GM12878 (cell line): ENCODE data around the gene TNNT1. TPM values are rescaled to one million over a fixed set of nuclear protein-coding genes. Genes with fewer than 3 reads are reported as not detected.

Source experiments
- ATAC-seq: fragments of 200-7000 bp; cut with Tn5 transposase; 3 replicates; pipeline ENCODE4 v1.9.1; 2020; ENCODE audit warnings: mild to moderate bottlenecking, moderate library complexity
- BruUV-seq: library from RNA; stranded (reverse); fragments of 400-500 nt; replicated peaks from 2 replicates; lab custom pipeline; 2021; lab: Mats Ljungman, UMichigan
- CTCF ChIA-PET: fragments of 300-600 bp; sonication (Branson Sonifier 250); formaldehyde crosslinking; extraction: SDS; loops from one replicate; lab custom pipeline; 2021; ENCODE audit warnings: inconsistent platforms; lab: Yijun Ruan, JAX
- POLR2A ChIA-PET: fragments of 350-600 bp; formaldehyde crosslinking; extraction: SDS; loops from one replicate; lab custom pipeline; 2021; ENCODE audit warnings: inconsistent platforms; lab: Charles Lee
- RAD21 ChIA-PET: fragments of 300-600 bp; sonication (Branson Sonifier 250); formaldehyde crosslinking; loops from one replicate; lab custom pipeline; 2023; ENCODE audit warnings: antibody characterized with exemption; ENCODE audit not compliant: unreplicated experiment; lab: Charles Lee
- SMC1A ChIA-PET: fragments of 300-600 bp; sonication (Branson Sonifier 250); formaldehyde crosslinking; loops from one replicate; lab custom pipeline; 2023; ENCODE audit not compliant: unreplicated experiment, uncharacterized antibody; lab: Charles Lee
- DNase-seq: peaks from one replicate; pipeline ENCODE4 v3.0.0-alpha.2; 2011; ENCODE audit warnings: low read depth, low spot score
- FAIRE-seq: peaks from 3 replicates; lab custom pipeline; 2011; peaks lifted over from hg19 to GRCh38; lab: Jason Lieb, UNC
- H2AFZ ChIP-seq: 2 replicates; pipeline ENCODE4 v1.6.0; 2011; ENCODE audit warnings: low read depth, low read length, control low read depth; ENCODE audit not compliant: control insufficient read depth
- H3K27ac ChIP-seq: 2 replicates; pipeline ENCODE4 v1.5.1; 2011; ENCODE audit warnings: control low read depth; ENCODE audit not compliant: control insufficient read depth, insufficient read depth
- H3K27me3 ChIP-seq, 2 experiments: replicated peaks in 1 of 2; 2 replicates each; pipeline versions ENCODE4 v1.6.0 to v1.6.1; 2011; ENCODE audit warnings: low read length in 1 of 2; ENCODE audit not compliant: control insufficient read depth in 2 of 2, insufficient read depth in 2 of 2
- H3K36me3 ChIP-seq, 2 experiments: 2 replicates each; pipeline ENCODE4 v1.5.1; 2011; ENCODE audit warnings: low read length in 1 of 2; ENCODE audit not compliant: control insufficient read depth in 2 of 2, insufficient read depth in 2 of 2
- H3K4me1 ChIP-seq: 2 replicates; pipeline ENCODE4 v1.6.1; 2011; ENCODE audit warnings: mild to moderate bottlenecking, low read length, moderate library complexity, mixed read lengths; ENCODE audit not compliant: control insufficient read depth, insufficient read depth
- H3K4me2 ChIP-seq: 2 replicates; pipeline ENCODE4 v1.6.0; 2011; ENCODE audit warnings: control low read depth; ENCODE audit not compliant: control insufficient read depth, insufficient read depth
- H3K4me3 ChIP-seq: fragments of 200-600 bp; sonication (generic); 2 replicates; pipeline ENCODE4 v1.5.1; 2016
- H3K79me2 ChIP-seq: 2 replicates; pipeline ENCODE4 v1.6.0; 2011; ENCODE audit warnings: low read length; ENCODE audit not compliant: control insufficient read depth, insufficient read depth
- H3K9ac ChIP-seq: 2 replicates; pipeline ENCODE4 v1.8.0; 2011; ENCODE audit warnings: low read length, control low read depth, mixed read lengths; ENCODE audit not compliant: control insufficient read depth, insufficient read depth
- H3K9me3 ChIP-seq: replicated peaks from 3 replicates; pipeline ENCODE4 v1.5.1; 2011; ENCODE audit warnings: mild to moderate bottlenecking, low read length; ENCODE audit not compliant: control insufficient read depth, insufficient read depth
- H4K20me1 ChIP-seq: 2 replicates; pipeline ENCODE4 v1.6.0; 2011; ENCODE audit not compliant: control insufficient read depth, insufficient read depth
- CHD1 ChIP-seq: IDR thresholded peaks from 2 replicates; pipeline ENCODE4 v1.6.1; 2012; ENCODE audit warnings: low read depth, low read length, improper control_type of control experiment
- CREB1 ChIP-seq: IDR thresholded peaks from 2 replicates; pipeline ENCODE4 v1.6.1; 2012; ENCODE audit warnings: low read depth, mild to moderate bottlenecking, inconsistent platforms
- MTA3 ChIP-seq: IDR thresholded peaks from 2 replicates; pipeline ENCODE4 v1.6.1; 2012; ENCODE audit warnings: low read length, inconsistent platforms, borderline replicate concordance
- SIX5 ChIP-seq: IDR thresholded peaks from 2 replicates; pipeline ENCODE4 v1.6.1; 2011; ENCODE audit warnings: mild to moderate bottlenecking, low read depth, low read length, moderate library complexity; ENCODE audit not compliant: severe bottlenecking
- ZBTB11 ChIP-seq: fragments of 450-650 bp; formaldehyde crosslinking; IDR thresholded peaks from 2 replicates; pipeline ENCODE4 v1.5.0; 2022; ENCODE audit warnings: mild to moderate bottlenecking, missing genetic modification characterization
- WGBS: methylation state at CpG from one replicate; pipeline ENCODE4 v1.1.6; 2016; ENCODE audit warnings: low lambda C conversion rate; ENCODE audit not compliant: insufficient replicate concordance, insufficient coverage; ENCODE audit errors: missing lambda C conversion rate; 5-methylcytosine and 5-hydroxymethylcytosine counted together
- in situ Hi-C: fragments of 300-500 bp; cut with MboI; formaldehyde crosslinking; loops from 9 replicates; pipeline ENCODE4 v1.14.3; 2018; ENCODE audit warnings: mixed read lengths
- intact Hi-C: fragments of 100-400 bp; cut with micrococcal nuclease; formaldehyde crosslinking; loops from one replicate; pipeline ENCODE4 v1.14.2; 2022; ENCODE audit not compliant: unreplicated experiment
- polyA plus RNA-seq, 11 experiments: library from polyadenylated mRNA; depleted of rRNA in 4 of 11; unstranded in 6 of 11; stranded (reverse) in 5 of 11; fragments of >200 nt; fragmentation: Nextera tagmentation in 4 of 11; fragmentation: Illumina TruSeq in 1 of 11; extraction: Ambion mirVana in 4 of 11; extraction: Trizol in 1 of 11; gene quantifications; 1 replicate in 1 of 11; 2 replicates in 10 of 11; pipeline versions ENCODE4 v1.2.1 to v1.2.3, GENCODE V29; 2011 to 2016; ENCODE audit warnings: inconsistent platforms in 2 of 11, missing spikeins in 2 of 11, low read depth in 1 of 11
- total RNA-seq, 4 experiments: library from RNA; depleted of rRNA in 3 of 4; stranded (reverse); fragments of >200 nt in 3 of 4; fragmentation: Illumina TruSeq in 1 of 4; extraction: Trizol in 1 of 4; gene quantifications; 2 replicates each; pipeline versions ENCODE4 v1.2.1 to v1.2.3, GENCODE V29; 2013 to 2021
- TF ChIP-seq, protein P1 (sequence below): IDR thresholded peaks from 2 replicates; pipeline ENCODE4 v1.6.1; 2012; ENCODE audit warnings: low read length, inconsistent platforms

The TNNT1 gene
- total and polyA plus RNA-seq, 10 of the 15 experiments (the other 5 are each of a cell fraction or from before 2014, with no cell fraction given), result 0.26 to 0.62 (median 0.37) TPM; not detected in 7

GRCh38 chr19:55141696-55142095 lies 7.3 kb downstream of the TNNT1 start:
- intact Hi-C loops (loop anchor here (1.0 to 2.0 kb wide), 2 partner anchors 277 to 361 kb away; no protein-coding TSS in a partner anchor), in situ Hi-C loops (loop anchor here (5.0 kb wide), 2 partner anchors 276 to 486 kb away; no protein-coding TSS in a partner anchor)
- FAIRE-seq, result no peak
- WGBS, result 31% methylated on average over 21 of the region's 21 CpGs
- Histone ChIP-seq H2AFZ (no peak overlapping the region), H3K4me3 (no peak overlapping the region), H3K9me3 (no peaks in the 10 kb centered on the region), H3K27ac (no peak overlapping the region), H3K4me1 (no peaks in the 10 kb centered on the region), H3K79me2 (no peaks in the 10 kb centered on the region), H3K9ac (no peak overlapping the region), H4K20me1 (no peaks in the 10 kb centered on the region), H3K27me3 (no peaks in the 10 kb centered on the region; a peak in 2 of 4 replicates), H3K36me3 (no peaks in the 10 kb centered on the region), H3K4me2 (no peak overlapping the region)
- SMC1A ChIA-PET, result interaction anchor here (0.8 to 1.1 kb wide), 2 partner anchors 19 to 242 kb away, joined by 3 to 4 read pairs; partner anchors contain the start of gene TMEM238
- BruUV-seq, result no TSS peak
- CTCF ChIA-PET, result interaction anchor here (0.5 to 2.3 kb wide), 16 partner anchors 10 to 490 kb away, joined by 3 to 23 read pairs (median 4); partner anchors contain the start of gene ZNF784
- no peak for TF ChIP-seq CHD1
- TF ChIP-seq SIX5, result no peak
- no peak for TF ChIP-seq MTA3
- TF ChIP-seq ZBTB11 (CRISPR knock-in tag), result no peak
- TF ChIP-seq CREB1, result no peak
- TF ChIP-seq, protein P1, sequence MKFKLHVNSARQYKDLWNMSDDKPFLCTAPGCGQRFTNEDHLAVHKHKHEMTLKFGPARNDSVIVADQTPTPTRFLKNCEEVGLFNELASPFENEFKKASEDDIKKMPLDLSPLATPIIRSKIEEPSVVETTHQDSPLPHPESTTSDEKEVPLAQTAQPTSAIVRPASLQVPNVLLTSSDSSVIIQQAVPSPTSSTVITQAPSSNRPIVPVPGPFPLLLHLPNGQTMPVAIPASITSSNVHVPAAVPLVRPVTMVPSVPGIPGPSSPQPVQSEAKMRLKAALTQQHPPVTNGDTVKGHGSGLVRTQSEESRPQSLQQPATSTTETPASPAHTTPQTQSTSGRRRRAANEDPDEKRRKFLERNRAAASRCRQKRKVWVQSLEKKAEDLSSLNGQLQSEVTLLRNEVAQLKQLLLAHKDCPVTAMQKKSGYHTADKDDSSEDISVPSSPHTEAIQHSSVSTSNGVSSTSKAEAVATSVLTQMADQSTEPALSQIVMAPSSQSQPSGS, result no peak
- RAD21 ChIA-PET, result interaction anchor here (0.8 to 1.5 kb wide), 10 partner anchors 16 to 491 kb away, joined by 3 to 25 read pairs (median 4); partner anchors contain the start of genes HSPBP1, ISOC2 and TNNI3
- no peak for DNase-seq
- ATAC-seq, result no peak
- POLR2A ChIA-PET, result no interaction called here
